Measurements from ENCODE around the gene TNP1.

DNA sequence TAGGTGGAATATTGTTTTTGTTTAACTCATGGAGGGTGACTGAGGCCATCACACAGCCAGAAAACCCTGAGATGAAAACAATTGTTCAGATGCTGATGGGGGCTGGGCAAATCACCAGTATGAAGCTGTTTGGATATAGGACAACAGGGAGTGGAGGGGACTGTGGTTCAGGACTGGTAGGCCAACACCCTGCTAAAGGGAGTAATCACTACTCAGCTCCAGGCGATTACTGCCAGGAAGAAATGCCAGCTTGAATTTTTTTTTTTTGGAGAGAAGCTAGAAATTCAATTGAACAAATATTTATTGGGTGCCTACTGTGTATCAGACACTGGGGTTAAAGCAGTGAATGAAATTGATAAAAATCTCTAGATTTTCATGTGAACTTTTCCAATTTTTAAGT lies 37.4 kb downstream of the TNP1 start:
- no peak for TF ChIP-seq EZH2 (IDR thresholded peaks at IDR 0.05; ENCODE audit: borderline replicate concordance)
- TF ChIP-seq, protein P1, sequence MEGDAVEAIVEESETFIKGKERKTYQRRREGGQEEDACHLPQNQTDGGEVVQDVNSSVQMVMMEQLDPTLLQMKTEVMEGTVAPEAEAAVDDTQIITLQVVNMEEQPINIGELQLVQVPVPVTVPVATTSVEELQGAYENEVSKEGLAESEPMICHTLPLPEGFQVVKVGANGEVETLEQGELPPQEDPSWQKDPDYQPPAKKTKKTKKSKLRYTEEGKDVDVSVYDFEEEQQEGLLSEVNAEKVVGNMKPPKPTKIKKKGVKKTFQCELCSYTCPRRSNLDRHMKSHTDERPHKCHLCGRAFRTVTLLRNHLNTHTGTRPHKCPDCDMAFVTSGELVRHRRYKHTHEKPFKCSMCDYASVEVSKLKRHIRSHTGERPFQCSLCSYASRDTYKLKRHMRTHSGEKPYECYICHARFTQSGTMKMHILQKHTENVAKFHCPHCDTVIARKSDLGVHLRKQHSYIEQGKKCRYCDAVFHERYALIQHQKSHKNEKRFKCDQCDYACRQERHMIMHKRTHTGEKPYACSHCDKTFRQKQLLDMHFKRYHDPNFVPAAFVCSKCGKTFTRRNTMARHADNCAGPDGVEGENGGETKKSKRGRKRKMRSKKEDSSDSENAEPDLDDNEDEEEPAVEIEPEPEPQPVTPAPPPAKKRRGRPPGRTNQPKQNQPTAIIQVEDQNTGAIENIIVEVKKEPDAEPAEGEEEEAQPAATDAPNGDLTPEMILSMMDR (IDR thresholded peaks at IDR 0.05; ENCODE audit: poor library complexity), result no peak

All from hepatocyte (in vitro differentiated cells).